OCI-LY3 (cell line): ENCODE measurements around the gene RUFY3.

ENCODE experiments used
- H2AFZ ChIP-seq: fragments of 200-600, 300-600 bp; shearing (Covaris generic); 2 replicates; pipeline ENCODE4 v1.6.0; 2014; ENCODE audit warnings: antibody characterized with exemption, low read depth, low read length
- H3K27ac ChIP-seq: fragments of 200-600, 300-600 bp; sonication (generic); 2 replicates; pipeline ENCODE4 v1.5.1; 2014; ENCODE audit warnings: mild to moderate bottlenecking, low read length, moderate library complexity, mixed read lengths
- H3K27me3 ChIP-seq: fragments of 200-600, 300-600 bp; sonication (generic); 2 replicates; pipeline ENCODE4 v1.6.1; 2014; ENCODE audit warnings: low read depth, low read length, mixed read lengths
- H3K36me3 ChIP-seq: fragments of 200-600, 300-600 bp; sonication (generic); replicated peaks from 2 replicates; pipeline ENCODE3; 2014; ENCODE audit warnings: low read depth, low read length, mixed read lengths
- H3K4me1 ChIP-seq: fragments of 300-600, 200-600 bp; sonication (generic); 2 replicates; pipeline ENCODE4 v1.6.1; 2014; ENCODE audit warnings: low read length, mixed read lengths
- H3K4me2 ChIP-seq: fragments of 200-600, 300-600 bp; sonication (generic); 2 replicates; pipeline ENCODE4 v1.6.1; 2014; ENCODE audit warnings: low read length, mixed read lengths
- H3K4me3 ChIP-seq: fragments of 300-600, 200-600 bp; sonication (generic); 2 replicates; pipeline ENCODE4 v1.5.1; 2014; ENCODE audit warnings: antibody characterized with exemption, mild to moderate bottlenecking, low read length, moderate library complexity
- H3K79me2 ChIP-seq: fragments of 300-600, 200-600 bp; shearing (Covaris generic); 2 replicates; pipeline ENCODE4 v1.6.1; 2014; ENCODE audit warnings: mild to moderate bottlenecking, low read length, mixed read lengths
- H3K9ac ChIP-seq: fragments of 300-600, 200-600 bp; shearing (Covaris generic); 2 replicates; pipeline ENCODE4 v1.6.0; 2014; ENCODE audit warnings: mild to moderate bottlenecking, low read length, moderate library complexity
- H3K9me3 ChIP-seq: fragments of 200-600, 300-600 bp; shearing (Covaris generic); 2 replicates; pipeline ENCODE4 v1.6.1; 2014; ENCODE audit warnings: low read length, mixed read lengths; ENCODE audit not compliant: insufficient read depth
- H4K20me1 ChIP-seq: fragments of 200-600, 300-600 bp; sonication (generic); 2 replicates; pipeline ENCODE4 v1.6.1; 2016; ENCODE audit warnings: low read length, mixed read lengths; ENCODE audit not compliant: insufficient read depth
- CTCF ChIP-seq: fragments of 200-600, 300-600 bp; sonication (generic); IDR thresholded peaks from 2 replicates; pipeline ENCODE4 v1.5.1; 2014; ENCODE audit warnings: antibody characterized with exemption, low read length, low read depth
- EZH2phosphoT487 ChIP-seq: fragments of 200-600 bp; shearing (Covaris generic); IDR thresholded peaks from 2 replicates; pipeline ENCODE4 v1.6.1; 2018; ENCODE audit warnings: antibody characterized with exemption, mixed run types, low read depth

RUFY3 gene

GRCh38 chr4:70706516-70706915, 15.2 kb upstream of the RUFY3 start:
- Histone ChIP-seq H3K79me2 (peaks cover 53% of the 10 kb centered on the region), H3K36me3 (no peaks in the 10 kb centered on the region), H2AFZ (no peak overlapping the region), H3K9ac (peak overlapping the region; percentile 82), H3K9me3 (no peaks in the 10 kb centered on the region), H3K4me3 (peak overlapping the region; percentile 89), H3K27ac (peak overlapping the region; percentile 88), H3K27me3 (no peaks in the 10 kb centered on the region), H4K20me1 (no peaks in the 10 kb centered on the region), H3K4me2 (peak overlapping the region; percentile 86), H3K4me1 (peaks cover 37% of the 10 kb centered on the region)
- TF ChIP-seq CTCF (no peak), EZH2phosphoT487 (no peak)

- Histone ChIP-seq H3K9ac (no peak overlapping the region), H3K79me2 (peaks cover 72% of the 10 kb centered on the region), H4K20me1 (no peaks in the 10 kb centered on the region), H3K36me3 (no peaks in the 10 kb centered on the region), H3K27me3 (no peaks in the 10 kb centered on the region), H3K4me1 (peaks cover 61% of the 10 kb centered on the region), H3K4me2 (peak overlapping the region; percentile 47), H3K4me3 (peak overlapping the region; percentile 13; the same call in 1 of the 2 replicates), H3K27ac (no peak overlapping the region), H3K9me3 (no peaks in the 10 kb centered on the region), H2AFZ (no peak overlapping the region)
- TF ChIP-seq CTCF (no peak), EZH2phosphoT487 (no peak)
These were observed 12.1 kb upstream of the RUFY3 start for GRCh38 chr4:70709611-70710205.

DNA sequence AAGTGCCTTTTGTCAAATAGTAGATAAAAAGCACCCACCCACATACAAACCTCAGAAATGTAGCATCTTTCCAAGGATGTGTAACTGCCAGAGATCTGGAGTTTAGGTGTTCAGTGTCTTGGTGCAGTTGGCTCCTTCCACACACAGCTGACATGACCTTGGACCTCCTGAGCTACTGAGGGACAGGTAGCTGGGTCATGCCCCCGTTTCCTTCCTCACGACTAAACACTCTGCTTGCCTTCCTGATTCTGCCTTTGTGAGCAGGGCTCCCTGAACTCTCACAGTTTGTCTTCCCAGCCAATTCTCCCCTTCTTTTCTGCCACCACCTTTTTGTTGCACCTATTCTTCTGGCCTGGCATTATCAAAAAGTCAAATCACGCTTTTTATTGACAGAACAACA, 10.2 kb upstream of the RUFY3 start:
- 0 out of 2 replicates have a peak overlapping the region, but pooled peaks have one; percentile 12 for H2AFZ ChIP-seq
- H3K36me3 ChIP-seq, result no peaks in the 10 kb centered on the region
- no peaks in the 10 kb centered on the region for H3K9me3 ChIP-seq
- H3K4me1 ChIP-seq, result peaks cover 74% of the 10 kb centered on the region
- no peak for TF ChIP-seq CTCF
- TF ChIP-seq EZH2phosphoT487, result no peak
- no peaks in the 10 kb centered on the region for H3K27me3 ChIP-seq
- no peaks in the 10 kb centered on the region for H4K20me1 ChIP-seq
- peak overlapping the region; percentile 86 for H3K4me2 ChIP-seq
- H3K27ac ChIP-seq, result peak overlapping the region; percentile 95
- peaks cover 74% of the 10 kb centered on the region for H3K79me2 ChIP-seq
- H3K4me3 ChIP-seq, result peak overlapping the region; percentile 7; the same call in 1 of the 2 replicates
- peak overlapping the region; percentile 64 for H3K9ac ChIP-seq

- Histone ChIP-seq H3K9ac (peak overlapping the region; percentile 64), H3K79me2 (peaks cover 72% of the 10 kb centered on the region), H3K27ac (peak overlapping the region; percentile 95), H4K20me1 (no peaks in the 10 kb centered on the region), H3K4me3 (peak overlapping the region; percentile 64), H3K9me3 (no peaks in the 10 kb centered on the region), H3K4me1 (peaks cover 74% of the 10 kb centered on the region), H3K27me3 (no peaks in the 10 kb centered on the region), H2AFZ (no peak overlapping the region), H3K4me2 (peak overlapping the region; percentile 86), H3K36me3 (no peaks in the 10 kb centered on the region)
- TF ChIP-seq EZH2phosphoT487 (no peak), CTCF (no peak)
These were observed 9.6 kb upstream of the RUFY3 start for GRCh38 chr4:70712150-70712549.
